Keratinocyte (primary cell): ENCODE data around the gene FAM229B. TPM values are rescaled to one million over a fixed set of nuclear protein-coding genes. Genes with fewer than 3 reads are reported as not detected.

Experiments
- DNase-seq: peaks from one replicate; pipeline ENCODE4 v3.0.0-alpha.2; 2011; ENCODE audit warnings: low read depth, missing footprints, low spot score
- FAIRE-seq: peaks from 2 replicates; lab custom pipeline; 2011; peaks lifted over from hg19 to GRCh38; lab: Jason Lieb, UNC
- H2AFZ ChIP-seq: 2 replicates; pipeline ENCODE4 v1.6.0; 2012; ENCODE audit warnings: low read length, control low read depth, inconsistent platforms; ENCODE audit not compliant: control insufficient read depth
- H3K27ac ChIP-seq: 2 replicates; pipeline ENCODE4 v1.5.1; 2011; ENCODE audit warnings: low read length; ENCODE audit not compliant: control insufficient read depth, insufficient read depth
- H3K27me3 ChIP-seq: 3 replicates; pipeline ENCODE4 v1.6.0; 2011; ENCODE audit warnings: low read length; ENCODE audit not compliant: control insufficient read depth, insufficient read depth; ENCODE audit errors: extremely low read depth
- H3K36me3 ChIP-seq, 2 experiments: 2 replicates in 1 of 2; 3 replicates in 1 of 2; pipeline ENCODE4 v1.5.1; 2011; ENCODE audit warnings: low read length in 2 of 2, mild to moderate bottlenecking in 1 of 2; ENCODE audit not compliant: control insufficient read depth in 2 of 2, insufficient read depth in 2 of 2; ENCODE audit errors: extremely low read depth in 1 of 2
- H3K4me1 ChIP-seq: 3 replicates; pipeline ENCODE4 v1.5.1; 2011; ENCODE audit warnings: low read length; ENCODE audit not compliant: control insufficient read depth, insufficient read depth; ENCODE audit errors: extremely low read depth
- H3K4me2 ChIP-seq: 3 replicates; pipeline ENCODE4 v1.6.0; 2011; ENCODE audit warnings: low read depth, low read length; ENCODE audit not compliant: control insufficient read depth, insufficient read depth; ENCODE audit errors: extremely low read depth
- H3K4me3 ChIP-seq, 3 experiments: fragments of 200-600 bp in 1 of 3; sonication (generic) in 1 of 3; 2 replicates in 2 of 3; 3 replicates in 1 of 3; pipeline ENCODE4 v1.5.1; 2011 to 2016; ENCODE audit warnings: low read length in 3 of 3, mild to moderate bottlenecking in 3 of 3, control low read depth in 2 of 3, inconsistent platforms in 1 of 3, low read depth in 1 of 3, mixed read lengths in 1 of 3, mixed run types in 1 of 3, moderate library complexity in 1 of 3; ENCODE audit not compliant: control insufficient read depth in 2 of 3, insufficient read depth in 2 of 3; ENCODE audit errors: extremely low read depth in 1 of 3
- H3K79me2 ChIP-seq: 2 replicates; pipeline ENCODE4 v1.6.0; 2012; ENCODE audit warnings: low read length; ENCODE audit not compliant: control insufficient read depth, insufficient read depth
- H3K9ac ChIP-seq: 3 replicates; pipeline ENCODE4 v1.6.0; 2011; ENCODE audit warnings: low read length; ENCODE audit not compliant: control insufficient read depth, insufficient read depth; ENCODE audit errors: extremely low read depth
- H3K9me1 ChIP-seq: 3 replicates; pipeline ENCODE4 v1.6.0; 2011; ENCODE audit warnings: low read length; ENCODE audit not compliant: control insufficient read depth, insufficient read depth; ENCODE audit errors: extremely low read depth
- H3K9me3 ChIP-seq: 2 replicates; pipeline ENCODE4 v1.5.1; 2012; ENCODE audit warnings: low read depth, low read length; ENCODE audit not compliant: control insufficient read depth
- H4K20me1 ChIP-seq: 3 replicates; pipeline ENCODE4 v1.6.0; 2011; ENCODE audit warnings: low read length; ENCODE audit not compliant: control insufficient read depth, insufficient read depth; ENCODE audit errors: extremely low read depth
- CTCF ChIP-seq, 3 experiments: IDR thresholded peaks in 1 of 3; conservative IDR thresholded peaks in 1 of 3; optimal IDR thresholded peaks in 1 of 3; 2 replicates in 2 of 3; 3 replicates in 1 of 3; pipeline versions ENCODE3 to v1.5.1; 2011; ENCODE audit warnings: low read length in 3 of 3, mild to moderate bottlenecking in 3 of 3, moderate library complexity in 2 of 3, control low read depth in 1 of 3, inconsistent platforms in 1 of 3; ENCODE audit not compliant: insufficient read depth in 2 of 3; ENCODE audit errors: extremely low read depth in 1 of 3
- EZH2 ChIP-seq: IDR thresholded peaks from one replicate; pipeline ENCODE4 v1.6.1; 2012; ENCODE audit warnings: inconsistent platforms, mild to moderate bottlenecking, low read length, moderate library complexity
- dilution Hi-C: fragments of 300-500 bp; cut with MboI; formaldehyde crosslinking; loops from one replicate; pipeline ENCODE4 v1.7.0; 2020; ENCODE audit warnings: low sequenced_read_pairs; ENCODE audit not compliant: extremely low pct_ligation_motif_present
- polyA minus RNA-seq, 3 experiments: library from RNA; depleted of rRNA, polyadenylated mRNA; stranded (reverse); fragments of >200 nt; gene quantifications; 1 replicate in 1 of 3; 2 replicates in 1 of 3; 3 replicates in 1 of 3; pipeline ENCODE4 v1.2.3, GENCODE V29; 2011
- polyA plus RNA-seq, 5 experiments: library from polyadenylated mRNA; depleted of rRNA in 3 of 5; stranded (reverse) in 3 of 5; stranded (forward) in 1 of 5; unstranded in 1 of 5; fragments of >200 nt; gene quantifications; 1 replicate in 1 of 5; 2 replicates in 3 of 5; 3 replicates in 1 of 5; pipeline versions ENCODE4 v1.2.1 to v1.2.3, GENCODE V29; 2011 to 2012; ENCODE audit warnings: missing spikeins in 2 of 5, low read depth in 1 of 5, low replicate concordance in 1 of 5

Gene FAM229B
- polyA plus RNA-seq: 8.9 to 15.0 TPM (median 12.1 TPM) in 3 replicates
- not detected for polyA plus RNA-seq (2011; ENCODE audit: low read depth)
- 15.2 and 19.0 TPM in 2 replicates for polyA plus RNA-seq (2011; cell fraction: cytosol; rRNA removed)
- 5.0 and 7.8 TPM in 2 replicates for polyA plus RNA-seq (2011; cell fraction: nucleus; rRNA removed)
- polyA plus RNA-seq (2012; ENCODE audit: low replicate concordance): 4.5 and 11.0 TPM in 2 replicates
- 3.5 to 4.6 TPM (median 3.5 TPM) in 3 replicates for polyA minus RNA-seq
- polyA minus RNA-seq (2011; cell fraction: cytosol; rRNA and poly(A)+ RNA removed): not detected
- polyA minus RNA-seq (2011; cell fraction: nucleus; rRNA and poly(A)+ RNA removed): 0.42 and 0.62 TPM in 2 replicates

GRCh38 chr6:112087136-112087911 lies at the start of gene FAM229B, which contains the start of gene TUBE1:
TSS of gene FAM229B (plus strand) at chr6:112087591. CDS start at chr6:112099284, 11,693 bp downstream.
TSS of gene TUBE1 (minus strand) at chr6:112087482. CDS start at chr6:112087434, 48 bp downstream.
- H3K36me3 ChIP-seq: peaks cover 3 to 21% of the 10 kb centered on the region in 2 experiments

GRCh38 chr6:112037783-112038216 lies 49.6 kb upstream of the FAM229B start:
- H3K9ac ChIP-seq: no peak overlapping the region

More at GRCh38 chr6:112087136-112087911, at the start of gene FAM229B, which contains the start of gene TUBE1:
- Histone ChIP-seq H3K4me1 (peaks cover 5% of the 10 kb centered on the region), H4K20me1 (no peaks in the 10 kb centered on the region), H3K27ac (peak within 1 kb of the TSS; percentile 76), H3K9me1 (no peaks in the 10 kb centered on the region), H3K27me3 (no peaks in the 10 kb centered on the region), H3K9me3 (no peaks in the 10 kb centered on the region), H2AFZ (peak within 1 kb of the TSS; percentile 99), H3K4me2 (peak within 1 kb of the TSS; percentile 96), H3K9ac (peak within 1 kb of the TSS; percentile 86), H3K4me3 (peak within 1 kb of the TSS; percentile 80 to 97 (median 97)), H3K79me2 (no peaks in the 10 kb centered on the region)
- DNase-seq: peak; percentile 87
- TF ChIP-seq CTCF (optimal IDR thresholded peaks at IDR 0.05 in 1 of 3, IDR thresholded peaks at IDR 0.05 in 1 of 3, conservative IDR thresholded peaks at IDR 0.05 in 1 of 3; ENCODE audit: extremely low read depth in 1 of 3, insufficient read depth in 2 of 3, low read length in 3 of 3): peak in 1 of 3 experiments; percentile 9
- no peak for TF ChIP-seq EZH2
- dilution Hi-C loops: no loop called here
- peak; percentile 92 for FAIRE-seq

More at GRCh38 chr6:112037783-112038216, 49.6 kb upstream of the FAM229B start:
- TF ChIP-seq EZH2 (no peak), CTCF (optimal IDR thresholded peaks at IDR 0.05 in 1 of 3, IDR thresholded peaks at IDR 0.05 in 1 of 3, conservative IDR thresholded peaks at IDR 0.05 in 1 of 3; ENCODE audit: extremely low read depth in 1 of 3, insufficient read depth in 2 of 3, low read length in 3 of 3) (no peak)
- no peaks in the 10 kb centered on the region for H4K20me1 ChIP-seq
- H3K27me3 ChIP-seq: peaks cover 4% of the 10 kb centered on the region
- peaks cover 4% of the 10 kb centered on the region for H3K4me1 ChIP-seq
- no peaks in the 10 kb centered on the region for H3K79me2 ChIP-seq
- H3K36me3 ChIP-seq: no peaks in the 10 kb centered on the region
- H3K27ac ChIP-seq: no peak overlapping the region
- peak overlapping the region; percentile 10 for H2AFZ ChIP-seq
- peak overlapping the region; percentile 37 for H3K4me2 ChIP-seq
- DNase-seq (no peak), FAIRE-seq (peak; percentile 48)
- no peaks in the 10 kb centered on the region for H3K9me3 ChIP-seq
- H3K4me3 ChIP-seq: no peak overlapping the region
- dilution Hi-C loops: no loop called here
- no peaks in the 10 kb centered on the region for H3K9me1 ChIP-seq
